GM21529 (cell line): ENCODE data around the gene SURF4.

Source experiments
- ATAC-seq: cut with Tn5 transposase; IDR thresholded peaks from one replicate; pipeline ENCODE4 v1.9.1; 2021; ENCODE audit not compliant: unreplicated experiment

The SURF4 gene

GRCh38 chr9:133375724-133376654 lies at the start of gene SURF4, which contains the start of gene STKLD1:
Gene SURF4, minus strand, starts transcription at chr9:133376060. Its CDS starts 91 bp downstream, at chr9:133375969.
Gene STKLD1, plus strand, starts transcription at chr9:133376366. Its CDS starts 108 bp downstream, at chr9:133376474.
- peak; percentile 82 for ATAC-seq

GRCh38 chr9:133425049-133425632 lies 49.3 kb upstream of the SURF4 start:
- no peak for ATAC-seq

- ATAC-seq: no peak
Measured at GRCh38 chr9:133424187-133424586, 48.3 kb upstream of the SURF4 start.

GRCh38 chr9:133423216-133423615 lies 47.4 kb upstream of the SURF4 start:
- no peak for ATAC-seq

GRCh38 chr9:133421615-133422542 lies 46.0 kb upstream of the SURF4 start, which contains the start of gene ADAMTS13:
Gene ADAMTS13, plus strand, starts transcription at chr9:133422367. Its CDS starts 77 bp downstream, at chr9:133422444.
- no peak for ATAC-seq

- ATAC-seq: peak; percentile 29
Measured at GRCh38 chr9:133420392-133420827, 44.5 kb upstream of the SURF4 start.

GRCh38 chr9:133419005-133419404 lies 43.1 kb upstream of the SURF4 start:
- no peak for ATAC-seq

GRCh38 chr9:133417541-133418461 lies 41.9 kb upstream of the SURF4 start, which contains the start of gene REXO4:
Gene REXO4, minus strand, starts transcription at chr9:133418010. Its CDS starts 166 bp downstream, at chr9:133417844.
- ATAC-seq: peak; percentile 75

- ATAC-seq: no peak
Measured at GRCh38 chr9:133415170-133415569, 39.3 kb upstream of the SURF4 start.

GRCh38 chr9:133408042-133408441 lies 32.2 kb upstream of the SURF4 start:
- ATAC-seq: no peak

GRCh38 chr9:133406480-133407307 lies 30.8 kb upstream of the SURF4 start:
- ATAC-seq: peak; percentile 58

GRCh38 chr9:133405508-133406438 lies 29.9 kb upstream of the SURF4 start:
- no peak for ATAC-seq

- ATAC-seq: no peak
Measured at GRCh38 chr9:133404454-133405002, 28.7 kb upstream of the SURF4 start.

GRCh38 chr9:133403766-133404453 lies 28.1 kb upstream of the SURF4 start:
- ATAC-seq: no peak

GRCh38 chr9:133402689-133403088 lies 26.8 kb upstream of the SURF4 start:
- no peak for ATAC-seq

- no peak for ATAC-seq
Measured at GRCh38 chr9:133401588-133401987, 25.7 kb upstream of the SURF4 start.

- no peak for ATAC-seq
Measured at GRCh38 chr9:133400292-133400691, 24.4 kb upstream of the SURF4 start.
